LoVo (cell line): ENCODE results near the gene CELF1.

ENCODE experiments used
- DNase-seq: peaks from one replicate; pipeline ENCODE4 v3.0.0-alpha.2; 2016; ENCODE audit warnings: low spot score

Gene CELF1

DNA sequence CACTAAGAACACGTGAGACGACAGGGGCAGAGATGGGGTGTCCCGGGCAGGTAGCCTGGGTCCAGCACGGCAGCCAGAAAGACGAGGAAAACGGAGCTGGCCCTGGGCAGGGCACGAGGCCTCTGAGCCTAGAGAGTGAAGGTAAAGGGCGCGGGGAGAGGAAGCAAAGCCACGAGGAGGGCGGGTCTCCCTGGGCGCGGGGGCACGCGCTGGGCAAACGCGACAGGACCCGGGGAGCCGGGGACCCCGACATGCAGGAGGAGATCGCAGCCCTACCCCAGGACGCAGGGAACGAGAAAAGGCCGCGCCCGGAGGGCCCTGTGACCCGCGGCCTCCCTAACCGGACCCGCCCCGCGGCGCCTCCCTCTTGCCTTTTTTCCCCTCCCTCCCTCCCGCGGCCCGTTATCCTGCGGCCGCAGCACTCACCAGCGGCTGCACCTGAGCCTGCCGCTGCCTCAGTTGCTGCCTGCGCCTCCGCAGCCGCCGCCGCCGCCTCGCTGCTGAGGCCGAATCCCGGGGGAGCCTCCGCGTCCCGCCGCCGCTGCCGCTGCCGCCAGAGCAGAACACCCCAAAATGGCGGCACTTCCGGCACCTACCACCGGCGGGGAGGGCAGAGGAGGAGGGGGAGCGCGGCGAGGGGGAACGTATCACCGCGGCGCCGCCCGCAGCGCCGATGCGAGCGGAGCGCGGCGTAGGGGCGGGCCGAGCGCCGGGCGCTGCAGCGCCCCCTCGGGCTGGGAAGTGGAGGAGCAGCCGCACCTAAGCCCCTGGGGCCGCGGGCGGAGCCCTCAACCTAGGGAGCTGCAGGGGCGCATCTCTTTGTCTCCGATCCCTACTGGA, at the start of gene CELF1:
TSS of gene CELF1 (minus strand) at position 567 of the 840 bp plus-strand sequence. CDS start 53,609 bp downstream, outside the sequence.
- peak; percentile 93 for DNase-seq

DNA sequence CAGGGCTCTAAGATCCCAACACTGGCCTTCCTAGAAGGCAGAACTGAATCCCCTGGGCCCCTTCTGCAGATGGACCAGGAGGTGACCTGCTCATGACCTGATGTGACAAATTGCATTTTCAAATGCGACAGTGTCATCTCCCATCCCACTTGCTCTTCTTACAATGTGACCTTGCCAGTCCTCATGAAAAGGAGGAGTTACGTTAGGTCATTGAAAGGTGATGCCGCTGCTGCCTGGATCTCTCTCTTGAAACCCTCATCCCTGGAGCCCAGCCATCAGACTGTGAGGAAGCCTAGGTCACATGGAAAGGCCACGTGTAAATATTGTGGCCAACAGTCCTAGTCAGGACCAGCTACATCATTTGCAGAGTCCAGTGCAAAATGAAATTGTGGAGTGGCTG, 47.0 kb upstream of the CELF1 start:
- no peak for DNase-seq

DNA sequence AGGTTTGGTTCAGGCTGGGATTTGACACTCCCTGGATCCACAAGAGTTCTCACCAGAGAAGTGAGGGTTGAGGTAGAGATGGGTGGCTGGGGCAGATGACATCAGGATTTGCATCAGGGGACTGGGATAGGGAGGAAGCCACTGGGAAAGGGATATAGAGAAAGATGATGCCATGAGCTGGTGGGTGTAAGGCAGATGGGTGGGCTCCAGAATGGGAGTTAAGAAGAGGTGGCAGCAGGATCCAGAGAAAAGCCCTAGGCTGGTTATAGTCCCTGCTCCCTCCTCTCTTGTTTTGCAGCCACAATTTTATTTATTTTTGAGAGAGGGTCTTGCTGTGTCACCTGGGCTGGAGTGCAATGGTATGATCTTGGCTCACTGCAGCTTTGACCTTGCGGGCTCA, 43.0 kb upstream of the CELF1 start:
- DNase-seq: no peak

DNA sequence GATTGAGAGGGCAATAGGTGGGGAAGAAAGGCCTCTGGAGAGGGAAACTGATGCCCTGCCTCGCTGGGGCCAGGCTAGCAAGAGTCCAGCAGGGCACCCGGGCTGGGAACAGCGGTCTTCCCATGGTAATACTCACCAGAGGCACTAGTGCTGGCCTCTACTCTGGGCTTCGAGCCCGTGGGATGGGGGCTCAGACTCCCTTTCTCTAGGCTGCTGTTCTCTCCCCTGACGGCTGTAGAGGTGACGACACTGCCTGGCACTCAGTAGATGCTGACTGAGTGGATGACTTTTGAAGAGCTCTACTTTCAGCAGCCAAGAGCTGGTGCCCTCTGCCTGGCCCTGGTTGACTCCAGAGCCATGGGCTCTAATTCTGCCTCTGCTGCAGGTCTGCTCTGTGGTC, 42.1 kb upstream of the CELF1 start:
- no peak for DNase-seq

DNA sequence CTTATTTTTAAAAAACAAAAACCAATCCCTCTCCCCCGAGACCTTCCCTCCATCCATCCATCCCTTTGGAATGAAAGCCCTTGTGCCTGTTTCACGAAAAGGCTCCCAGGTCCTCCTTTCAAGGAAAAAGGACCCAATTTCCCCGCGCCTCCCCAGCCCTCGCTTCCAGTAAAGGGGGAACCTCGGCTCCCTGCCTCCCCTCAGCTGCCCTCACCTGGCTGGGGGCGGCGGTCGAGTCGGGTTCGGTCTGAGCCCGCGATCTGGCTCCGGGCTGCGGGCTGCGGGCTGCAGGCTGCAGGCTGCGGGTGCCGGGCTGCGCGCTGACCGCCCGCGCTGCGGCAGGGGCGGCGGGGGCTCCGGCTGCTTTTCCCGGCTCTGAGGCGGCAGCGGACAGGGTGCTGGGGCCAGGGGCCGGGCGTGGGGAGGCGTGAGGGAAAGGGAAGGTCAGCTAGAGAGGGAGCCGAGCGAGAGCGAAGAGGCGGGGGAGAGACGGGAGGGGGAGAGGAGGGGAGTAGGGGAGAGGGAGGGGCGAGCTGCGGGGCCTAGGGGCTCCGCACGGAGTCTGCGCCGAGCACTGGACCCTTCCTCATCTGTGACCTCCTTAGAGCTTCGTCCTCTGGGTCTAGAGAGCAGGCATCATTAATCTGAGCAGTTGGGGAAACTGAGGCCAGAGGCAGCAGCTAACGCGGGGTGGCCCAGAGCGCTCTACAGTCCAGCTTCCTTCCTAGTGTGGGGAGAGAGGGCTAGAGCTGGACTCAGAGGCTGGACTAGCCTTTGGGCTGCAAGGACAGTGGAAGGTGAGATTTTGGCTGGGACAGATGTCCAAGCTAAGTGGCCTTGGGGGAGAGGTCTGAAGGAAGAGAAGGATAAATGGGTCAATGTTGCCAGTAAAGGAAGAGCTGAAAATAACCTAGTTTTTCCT, 41.3 kb upstream of the CELF1 start, which contains the start of gene C1QTNF4:
TSS of gene C1QTNF4 (minus strand) at position 478 of the 922 bp plus-strand sequence. CDS start 3,601 bp downstream, outside the sequence.
- DNase-seq: no peak

DNA sequence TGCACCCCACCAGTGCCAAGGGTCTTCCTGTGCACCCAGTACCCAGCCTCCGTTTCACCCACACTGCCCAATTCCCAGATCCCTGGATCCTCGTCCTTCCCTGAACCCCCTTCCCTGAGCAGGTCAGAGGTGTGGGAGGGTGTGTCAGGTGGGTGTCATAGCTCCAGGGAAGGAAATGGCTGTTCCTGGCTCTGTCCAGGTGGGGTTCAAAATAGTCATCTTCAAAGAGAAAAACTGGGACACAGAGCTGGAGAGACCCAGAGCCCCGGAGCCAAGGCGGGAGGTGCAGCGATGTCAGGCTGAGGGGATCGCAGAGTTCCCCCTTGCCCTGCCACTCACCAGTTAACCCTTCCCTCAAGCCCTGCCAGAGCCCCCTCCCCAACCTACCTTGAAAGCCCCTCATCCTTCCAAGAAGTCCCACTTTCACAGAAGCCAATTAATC, 40.6 kb upstream of the CELF1 start:
- no peak for DNase-seq

DNA sequence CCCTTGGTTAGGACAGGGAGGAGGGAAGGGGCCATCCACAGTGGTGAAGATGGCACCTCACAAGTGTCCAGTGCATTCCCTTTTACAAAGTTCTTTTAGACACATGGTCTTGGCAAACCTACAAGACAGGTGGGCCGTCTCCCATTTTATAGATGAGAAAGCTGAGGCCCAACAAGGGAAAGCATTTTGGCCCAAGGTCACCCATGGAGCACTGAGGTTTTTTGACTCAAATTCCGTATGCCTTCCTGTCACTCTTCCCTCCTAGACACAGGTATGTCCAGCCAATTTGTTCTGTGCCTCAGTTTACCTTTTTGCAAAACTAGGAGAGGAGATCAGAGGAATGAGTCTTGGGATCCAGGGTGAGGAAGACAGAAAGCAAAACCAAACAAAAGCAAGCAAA, 40.0 kb upstream of the CELF1 start:
- no peak for DNase-seq

DNA sequence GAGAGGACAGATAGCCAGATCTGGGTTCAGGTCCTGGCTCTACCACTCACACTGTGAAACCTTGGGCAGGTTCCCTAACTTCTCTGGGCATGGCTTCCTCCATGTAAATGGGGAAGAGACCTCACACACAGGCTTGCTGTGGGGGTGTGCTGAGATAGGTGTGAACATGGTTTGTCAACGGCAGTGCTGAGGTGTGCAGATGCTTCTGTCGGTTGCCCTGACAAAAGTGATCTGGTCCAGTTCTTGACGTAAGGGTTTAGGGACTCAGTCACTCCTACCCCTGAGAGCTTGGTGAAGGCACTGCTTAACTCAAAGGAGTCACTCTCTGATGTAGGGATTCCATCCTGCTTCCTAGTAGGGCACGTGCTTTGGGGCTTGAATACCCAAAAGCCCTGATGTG, 39.3 kb upstream of the CELF1 start:
- no peak for DNase-seq

DNA sequence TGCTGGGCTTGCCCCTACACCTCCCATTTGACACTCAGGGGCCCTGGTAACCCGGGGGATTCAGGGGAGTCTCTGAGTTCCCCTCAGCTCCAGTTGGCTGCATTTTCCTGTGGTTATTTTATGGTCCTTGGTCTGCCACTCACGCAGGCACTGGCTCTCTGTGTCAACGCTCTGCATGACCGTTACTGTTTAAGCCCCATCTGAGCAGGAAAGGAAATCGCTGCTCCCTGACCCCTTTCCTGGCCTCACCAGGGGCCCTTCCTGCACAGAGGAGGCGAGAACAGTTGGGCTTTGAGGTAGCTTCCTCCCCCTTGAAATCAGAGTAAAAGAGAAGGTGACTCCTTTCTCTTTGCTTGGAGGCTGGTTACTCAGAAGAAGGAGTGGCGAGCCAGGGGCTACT, 38.8 kb upstream of the CELF1 start:
- no peak for DNase-seq

DNA sequence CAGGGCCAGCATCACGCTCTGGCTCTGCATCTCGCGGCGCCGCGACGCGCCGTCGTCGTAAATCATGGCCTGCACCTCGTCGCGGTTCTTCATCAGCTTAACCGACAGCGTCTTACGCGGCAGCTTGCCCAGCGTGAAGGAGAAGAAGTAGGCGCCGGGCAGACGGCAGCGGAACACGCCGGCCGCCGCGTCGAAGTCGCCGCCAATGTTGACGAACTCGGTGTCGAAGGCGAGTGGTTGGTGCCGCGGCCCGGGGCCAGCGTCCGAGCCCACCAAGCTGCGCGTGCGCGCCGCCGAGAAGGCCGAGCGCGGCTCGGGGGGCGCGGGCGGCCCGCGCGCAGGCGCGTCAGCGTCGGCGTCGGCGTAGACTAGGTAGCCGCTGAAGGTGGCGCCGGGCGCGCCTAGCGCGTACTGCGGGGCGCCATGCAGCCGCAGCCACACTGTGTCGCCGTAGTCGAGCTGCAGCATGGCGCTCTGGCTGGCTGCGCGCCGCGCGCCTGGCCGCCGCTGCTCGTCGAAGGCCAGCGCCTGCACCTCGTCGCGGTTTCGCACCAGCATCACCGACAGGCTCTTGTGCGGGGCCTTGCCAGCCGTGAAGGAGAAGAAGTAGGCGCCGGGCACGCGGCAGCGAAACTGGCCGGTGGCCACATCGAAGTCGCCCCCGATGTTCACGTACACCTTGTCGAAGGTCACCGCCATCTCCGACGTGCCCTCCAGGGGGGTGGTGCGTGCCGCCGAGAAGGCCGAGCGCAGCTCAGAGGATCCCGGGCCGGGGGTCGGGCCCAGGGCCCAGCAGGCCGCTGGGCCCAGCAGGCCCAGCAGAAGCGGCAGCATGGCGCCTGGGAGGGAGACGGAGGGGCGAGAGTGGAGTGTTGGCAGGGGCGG, 37.3 kb upstream of the CELF1 start:
- no peak for DNase-seq

DNA sequence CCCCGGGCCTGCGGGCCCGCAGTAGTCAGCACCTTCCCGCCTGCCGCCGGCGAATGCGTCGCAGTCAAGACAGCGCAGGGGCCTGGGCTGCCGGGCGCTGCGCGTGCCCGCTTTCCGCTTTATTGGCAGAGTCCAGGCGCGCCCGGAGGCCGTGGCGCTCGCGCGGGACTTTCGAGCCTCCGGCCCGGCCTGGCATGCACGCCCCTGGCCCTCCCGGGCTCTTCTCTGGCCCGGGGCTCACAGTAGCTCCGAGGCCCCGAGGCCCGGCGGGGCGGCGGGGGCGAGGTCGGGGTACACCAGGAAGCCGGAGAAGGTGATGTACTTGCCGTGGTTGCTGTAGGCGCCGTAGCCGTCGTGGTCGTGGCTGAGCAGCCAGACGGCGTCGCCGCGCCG, 36.6 kb upstream of the CELF1 start:
- DNase-seq: no peak

DNA sequence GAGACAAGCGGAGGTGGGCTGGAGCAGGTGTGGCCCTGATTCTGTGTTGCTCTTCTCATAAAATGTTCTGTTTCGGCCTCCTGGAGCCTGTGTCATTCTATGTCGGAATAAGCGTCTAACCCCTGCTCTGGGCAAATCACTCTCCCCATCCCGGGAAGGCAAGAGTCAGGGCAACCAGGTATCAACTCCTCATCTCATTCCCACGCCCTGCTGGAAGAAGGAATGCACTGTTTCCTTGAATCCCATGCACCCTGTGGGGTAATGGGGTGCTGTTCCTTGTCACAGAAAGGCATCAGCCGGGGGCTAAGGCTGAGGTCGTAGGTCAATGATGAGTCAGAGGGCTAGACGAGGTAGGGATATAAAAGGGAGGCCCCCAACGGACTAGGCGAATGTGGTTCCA, 36.2 kb upstream of the CELF1 start:
- no peak for DNase-seq

DNA sequence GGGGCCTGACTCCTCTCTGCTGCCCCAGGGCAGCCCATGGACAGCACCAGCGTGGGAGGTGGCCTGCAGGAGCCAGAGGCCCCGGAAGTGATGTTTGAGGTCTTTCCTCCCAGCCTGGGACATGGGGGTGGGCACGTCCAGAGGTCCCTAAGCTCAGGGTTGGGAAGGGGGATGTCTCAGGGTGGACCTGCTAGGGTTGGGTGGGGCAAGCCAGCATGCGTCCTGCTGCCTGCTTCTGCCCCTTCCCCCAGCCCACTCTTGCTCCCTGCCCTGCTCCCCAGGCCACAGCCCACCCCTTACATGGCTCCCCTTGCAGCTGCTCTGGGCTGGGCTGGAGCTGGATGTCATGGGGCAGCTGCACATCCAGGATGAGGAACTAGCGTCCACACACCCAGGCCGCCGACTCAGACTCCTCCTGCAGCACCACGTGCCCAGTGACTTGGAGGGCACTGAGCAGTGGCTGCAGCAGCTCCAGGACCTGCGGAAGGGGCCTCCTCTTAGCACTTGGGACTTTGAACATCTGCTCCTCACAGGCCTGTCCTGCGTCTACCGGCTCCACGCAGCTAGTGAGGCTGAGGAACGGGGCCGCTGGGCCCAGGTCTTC, 34.9 kb upstream of the CELF1 start:
- no peak for DNase-seq

DNA sequence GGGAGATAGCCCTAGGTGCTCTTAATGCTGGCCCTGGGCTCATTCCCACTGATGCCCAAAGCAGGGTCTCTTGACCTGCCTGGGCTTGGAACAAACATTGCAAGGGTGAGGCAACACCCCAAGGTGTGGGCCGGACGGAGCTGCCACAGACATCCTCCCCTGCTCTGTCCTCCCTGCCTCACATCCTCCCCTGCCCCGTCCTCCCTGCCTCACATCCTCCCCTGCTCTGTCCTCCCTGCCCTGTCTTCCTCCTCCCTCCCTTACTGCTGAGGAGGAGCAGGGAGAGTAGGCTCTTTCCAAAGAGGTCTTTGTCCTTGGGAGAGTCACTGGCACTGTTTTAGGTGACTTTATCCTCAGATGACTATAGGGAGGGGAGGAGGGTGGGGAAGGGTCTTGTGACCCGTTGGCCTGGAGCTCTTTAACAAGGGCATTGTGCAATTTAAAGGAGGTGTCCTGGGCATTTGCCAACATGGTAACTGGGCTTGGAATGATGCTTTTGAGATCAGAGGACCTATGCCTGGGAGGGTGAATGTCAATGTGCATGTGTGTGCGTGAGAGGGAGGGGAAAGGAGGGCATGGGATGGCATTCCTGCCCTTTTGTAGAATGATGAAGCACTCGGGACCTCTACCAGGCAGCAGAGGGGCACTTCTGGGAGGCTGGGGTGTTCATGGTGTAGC, 34.2 kb upstream of the CELF1 start:
- no peak for DNase-seq

DNA sequence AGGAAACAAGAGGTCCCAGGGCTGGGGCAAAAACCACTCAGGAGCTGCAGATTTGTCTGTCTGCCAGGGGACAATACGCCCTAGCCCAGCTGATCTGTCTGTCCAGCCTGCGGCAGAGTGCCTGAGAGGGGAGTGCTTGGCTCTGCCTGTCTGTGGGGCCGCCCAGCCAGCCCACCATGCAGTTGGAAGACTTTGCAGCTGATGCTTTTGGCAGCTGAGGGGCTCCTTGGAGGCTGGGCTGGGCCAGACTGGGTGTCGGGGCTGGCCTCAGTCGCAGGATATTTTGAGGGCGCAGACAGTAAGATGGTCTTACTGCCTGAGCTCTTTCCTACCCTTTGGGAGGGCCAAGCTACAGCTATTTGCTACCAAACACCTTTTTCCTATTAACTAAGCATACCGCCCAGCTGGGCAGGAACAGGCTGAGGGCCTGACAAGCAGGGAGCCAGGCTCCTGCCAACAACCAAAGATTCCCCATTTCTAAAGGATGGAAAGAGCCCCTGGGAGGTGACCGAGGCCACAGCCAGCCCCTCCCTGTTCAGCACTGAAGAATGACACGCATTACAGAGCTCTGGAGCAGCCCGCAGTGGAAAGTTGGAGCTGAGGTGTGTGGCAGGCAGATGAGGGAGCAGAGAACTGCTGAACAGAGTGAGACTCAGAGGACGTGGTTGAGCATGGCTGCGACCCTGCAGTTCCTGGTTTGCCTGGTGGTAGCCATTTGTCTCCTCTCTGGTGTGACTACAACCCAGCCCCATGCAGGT, 33.3 kb upstream of the CELF1 start, which contains the start of gene FAM180B:
TSS of gene FAM180B (plus strand) at position 581 of the 758 bp plus-strand sequence. CDS start at position 672, 91 bp downstream.
- DNase-seq: no peak

DNA sequence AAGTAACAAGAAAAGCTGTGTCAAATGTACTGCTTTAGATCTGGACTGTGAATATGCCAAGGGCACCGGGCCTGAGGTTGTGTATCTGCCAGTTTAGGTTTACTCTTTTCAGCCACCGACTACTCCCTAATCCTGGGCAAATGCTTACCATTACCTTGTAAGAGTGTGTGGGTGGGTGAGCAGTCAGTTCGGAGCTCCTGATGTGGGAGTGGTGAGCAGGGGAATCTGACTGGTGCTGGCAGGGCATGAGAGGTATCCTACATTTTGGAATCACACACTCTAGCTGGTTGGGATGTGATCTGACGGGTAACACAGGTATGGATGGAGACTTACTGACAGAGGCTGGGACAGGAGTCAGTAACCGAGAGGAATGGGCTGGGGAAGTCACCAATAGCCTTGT, 30.9 kb upstream of the CELF1 start:
- DNase-seq: no peak

DNA sequence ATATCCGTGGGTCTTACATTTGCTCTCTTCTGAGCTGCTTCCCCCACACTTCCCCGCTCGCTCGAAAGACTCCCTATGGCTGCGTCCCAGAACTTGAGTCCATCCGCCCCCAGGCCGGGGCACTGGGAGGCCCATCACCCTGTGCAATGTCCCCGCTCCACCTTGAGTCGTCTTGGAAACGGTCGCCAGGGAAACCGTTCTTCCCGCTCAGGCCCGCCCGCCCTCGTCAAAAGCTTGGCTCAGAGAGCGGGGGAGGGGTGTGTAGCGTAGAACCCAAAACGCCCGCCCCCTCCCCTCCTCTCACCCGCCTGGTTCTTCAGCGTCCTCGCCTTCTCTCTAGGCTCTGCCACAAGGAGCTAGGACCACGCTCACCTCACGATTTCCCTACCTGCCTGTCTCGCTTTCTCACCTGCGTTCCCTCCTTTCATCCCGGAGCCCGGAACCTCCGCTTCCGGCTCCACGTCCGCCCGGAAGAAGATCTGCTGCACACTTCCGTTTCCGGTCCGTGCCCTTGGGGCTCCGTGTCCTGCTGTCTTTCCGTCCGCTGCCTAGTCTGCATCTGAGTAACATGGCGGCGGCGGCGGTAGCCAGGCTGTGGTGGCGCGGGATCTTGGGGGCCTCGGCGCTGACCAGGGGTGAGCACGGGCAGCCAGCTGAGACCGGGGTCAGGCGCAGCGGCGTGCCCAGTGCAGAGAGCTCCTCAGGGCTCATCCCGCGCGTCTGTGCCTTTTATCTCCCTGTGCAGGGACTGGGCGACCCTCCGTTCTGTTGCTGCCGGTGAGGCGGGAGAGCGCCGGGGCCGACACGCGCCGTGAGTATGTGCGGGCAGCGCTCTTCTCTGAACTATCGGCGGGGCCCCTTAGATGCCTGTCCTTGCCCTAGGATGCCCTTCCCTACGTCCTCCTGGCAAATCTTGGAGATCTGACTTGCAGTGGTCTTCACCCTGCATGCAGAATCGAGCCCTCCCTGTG, 25.9 kb upstream of the CELF1 start, which contains the start of the genes KBTBD4 and NDUFS3:
TSS of gene KBTBD4 (minus strand) at position 447 of the 971 bp plus-strand sequence. CDS start at position 428, 19 bp downstream.
TSS of gene NDUFS3 (plus strand) at position 551 of the 971 bp plus-strand sequence. CDS start at position 569, 18 bp downstream.
- peak; percentile 90 for DNase-seq

DNA sequence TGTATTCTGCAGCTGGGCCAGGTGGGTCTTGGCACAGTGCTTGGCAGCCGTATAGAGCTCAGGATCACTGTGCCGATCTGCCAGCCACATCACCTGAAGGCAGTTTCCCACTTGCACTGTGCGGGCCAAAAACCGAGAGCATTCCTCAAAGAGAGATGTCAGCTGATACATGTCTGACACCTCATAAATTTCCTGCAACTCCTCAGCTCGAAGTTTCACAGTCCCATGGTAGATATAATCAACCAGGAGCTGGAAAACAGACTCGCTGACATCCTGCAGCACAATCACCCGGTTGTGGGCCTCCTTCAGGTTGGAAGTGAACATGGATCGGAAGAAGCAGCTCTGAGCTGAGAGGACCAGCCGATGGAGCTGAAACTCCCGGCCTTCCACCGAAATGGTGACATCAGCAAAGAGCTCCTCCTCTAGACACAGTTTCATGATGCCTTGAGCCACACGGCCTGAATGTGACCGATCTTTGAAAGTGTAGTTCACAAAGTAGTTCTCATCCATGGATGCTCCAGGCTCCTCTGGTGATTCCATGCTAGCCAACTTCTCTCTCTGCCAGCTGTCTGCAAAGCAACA, 24.6 kb upstream of the CELF1 start:
- DNase-seq: no peak
